WTC11 (cell line): Measurements from ENCODE around the gene RHEB.

Experiments
- HMGXB4 ChIP-seq: sonication (generic); formaldehyde crosslinking; IDR thresholded peaks from 2 replicates; pipeline ENCODE4 v1.8.1; 2023; ENCODE audit warnings: mild to moderate bottlenecking, moderate library complexity, missing genetic modification reagents
- NFATC4 ChIP-seq: fragments of 250-450 bp; sonication (Bioruptor Pico); IDR thresholded peaks from 2 replicates; pipeline ENCODE4 v1.9.0; 2021; ENCODE audit warnings: mild to moderate bottlenecking
- USF2 ChIP-seq: sonication (generic); formaldehyde crosslinking; IDR thresholded peaks from 2 replicates; pipeline ENCODE4 v1.8.1; 2023; ENCODE audit warnings: mild to moderate bottlenecking, missing genetic modification reagents, moderate library complexity

- no peak for TF ChIP-seq USF2 (CRISPR knock-in tag)
- no peak for TF ChIP-seq NFATC4 (CRISPR knock-in tag)
- TF ChIP-seq HMGXB4 (CRISPR knock-in tag) = no peak
These were observed 103.4 kb downstream of the RHEB start for GRCh38 chr7:151416112-151416940.
